T follicular helper cell (primary cell): ENCODE measurements around the gene SPNS2.

Source experiments
- DNase-seq: peaks from one replicate; pipeline ENCODE4 v3.0.0-alpha.2; 2020; ENCODE audit warnings: low read depth

SPNS2 gene

GRCh38 chr17:4520060-4520893 is 21.6 kb downstream of the SPNS2 start:
- DNase-seq: no peak

GRCh38 chr17:4520894-4521600 is 22.4 kb downstream of the SPNS2 start:
- no peak for DNase-seq

GRCh38 chr17:4522661-4523060 is 24.0 kb downstream of the SPNS2 start:
- no peak for DNase-seq

- no peak for DNase-seq
Observed at GRCh38 chr17:4523946-4524345, 25.3 kb downstream of the SPNS2 start.

GRCh38 chr17:4525691-4526397 is 27.2 kb downstream of the SPNS2 start:
- no peak for DNase-seq

- no peak for DNase-seq
Observed at GRCh38 chr17:4527134-4527533, 28.5 kb downstream of the SPNS2 start.

GRCh38 chr17:4527566-4528125 is 29.0 kb downstream of the SPNS2 start:
- no peak for DNase-seq

- no peak for DNase-seq
Observed at GRCh38 chr17:4529533-4530152, 31.0 kb downstream of the SPNS2 start.

- DNase-seq: no peak
Observed at GRCh38 chr17:4530799-4531730, 32.4 kb downstream of the SPNS2 start.

- DNase-seq: no peak
Observed at GRCh38 chr17:4531988-4532736, 33.5 kb downstream of the SPNS2 start.

GRCh38 chr17:4532860-4533522 is 34.3 kb downstream of the SPNS2 start:
- no peak for DNase-seq

GRCh38 chr17:4533523-4534504 is 35.1 kb downstream of the SPNS2 start:
- no peak for DNase-seq

GRCh38 chr17:4534515-4534914 is 35.8 kb downstream of the SPNS2 start:
- DNase-seq: no peak

GRCh38 chr17:4534928-4535666 is 36.4 kb downstream of the SPNS2 start:
- no peak for DNase-seq

- DNase-seq: no peak
Observed at GRCh38 chr17:4535667-4536258, 37.1 kb downstream of the SPNS2 start.

- DNase-seq: no peak
Observed at GRCh38 chr17:4536259-4536741, 37.6 kb downstream of the SPNS2 start.
